Keratinocyte (primary cell): ENCODE results near the gene PCGF3. TPM values are rescaled to one million over a fixed set of nuclear protein-coding genes. Genes with fewer than 3 reads are reported as not detected.

Experiments
- DNase-seq: peaks from one replicate; pipeline ENCODE4 v3.0.0-alpha.2; 2011; ENCODE audit warnings: low read depth, missing footprints, low spot score
- FAIRE-seq: peaks from 2 replicates; lab custom pipeline; 2011; peaks lifted over from hg19 to GRCh38; lab: Jason Lieb, UNC
- H2AFZ ChIP-seq: 2 replicates; pipeline ENCODE4 v1.6.0; 2012; ENCODE audit warnings: low read length, control low read depth, inconsistent platforms; ENCODE audit not compliant: control insufficient read depth
- H3K27ac ChIP-seq: 2 replicates; pipeline ENCODE4 v1.5.1; 2011; ENCODE audit warnings: low read length; ENCODE audit not compliant: control insufficient read depth, insufficient read depth
- H3K27me3 ChIP-seq: 3 replicates; pipeline ENCODE4 v1.6.0; 2011; ENCODE audit warnings: low read length; ENCODE audit not compliant: control insufficient read depth, insufficient read depth; ENCODE audit errors: extremely low read depth
- H3K36me3 ChIP-seq, 2 experiments: 2 replicates in 1 of 2; 3 replicates in 1 of 2; pipeline ENCODE4 v1.5.1; 2011; ENCODE audit warnings: low read length in 2 of 2, mild to moderate bottlenecking in 1 of 2; ENCODE audit not compliant: control insufficient read depth in 2 of 2, insufficient read depth in 2 of 2; ENCODE audit errors: extremely low read depth in 1 of 2
- H3K4me1 ChIP-seq: 3 replicates; pipeline ENCODE4 v1.5.1; 2011; ENCODE audit warnings: low read length; ENCODE audit not compliant: control insufficient read depth, insufficient read depth; ENCODE audit errors: extremely low read depth
- H3K4me2 ChIP-seq: 3 replicates; pipeline ENCODE4 v1.6.0; 2011; ENCODE audit warnings: low read depth, low read length; ENCODE audit not compliant: control insufficient read depth, insufficient read depth; ENCODE audit errors: extremely low read depth
- H3K4me3 ChIP-seq, 3 experiments: fragments of 200-600 bp in 1 of 3; sonication (generic) in 1 of 3; 2 replicates in 2 of 3; 3 replicates in 1 of 3; pipeline ENCODE4 v1.5.1; 2011 to 2016; ENCODE audit warnings: low read length in 3 of 3, mild to moderate bottlenecking in 3 of 3, control low read depth in 2 of 3, inconsistent platforms in 1 of 3, low read depth in 1 of 3, mixed read lengths in 1 of 3, mixed run types in 1 of 3, moderate library complexity in 1 of 3; ENCODE audit not compliant: control insufficient read depth in 2 of 3, insufficient read depth in 2 of 3; ENCODE audit errors: extremely low read depth in 1 of 3
- H3K79me2 ChIP-seq: 2 replicates; pipeline ENCODE4 v1.6.0; 2012; ENCODE audit warnings: low read length; ENCODE audit not compliant: control insufficient read depth, insufficient read depth
- H3K9ac ChIP-seq: 3 replicates; pipeline ENCODE4 v1.6.0; 2011; ENCODE audit warnings: low read length; ENCODE audit not compliant: control insufficient read depth, insufficient read depth; ENCODE audit errors: extremely low read depth
- H3K9me1 ChIP-seq: 3 replicates; pipeline ENCODE4 v1.6.0; 2011; ENCODE audit warnings: low read length; ENCODE audit not compliant: control insufficient read depth, insufficient read depth; ENCODE audit errors: extremely low read depth
- H3K9me3 ChIP-seq: 2 replicates; pipeline ENCODE4 v1.5.1; 2012; ENCODE audit warnings: low read depth, low read length; ENCODE audit not compliant: control insufficient read depth
- H4K20me1 ChIP-seq: 3 replicates; pipeline ENCODE4 v1.6.0; 2011; ENCODE audit warnings: low read length; ENCODE audit not compliant: control insufficient read depth, insufficient read depth; ENCODE audit errors: extremely low read depth
- EZH2 ChIP-seq: IDR thresholded peaks from one replicate; pipeline ENCODE4 v1.6.1; 2012; ENCODE audit warnings: inconsistent platforms, mild to moderate bottlenecking, low read length, moderate library complexity
- dilution Hi-C: fragments of 300-500 bp; cut with MboI; formaldehyde crosslinking; loops from one replicate; pipeline ENCODE4 v1.7.0; 2020; ENCODE audit warnings: low sequenced_read_pairs; ENCODE audit not compliant: extremely low pct_ligation_motif_present
- polyA plus RNA-seq, 5 experiments: library from polyadenylated mRNA; depleted of rRNA in 3 of 5; stranded (reverse) in 3 of 5; stranded (forward) in 1 of 5; unstranded in 1 of 5; fragments of >200 nt; gene quantifications; 1 replicate in 1 of 5; 2 replicates in 3 of 5; 3 replicates in 1 of 5; pipeline versions ENCODE4 v1.2.1 to v1.2.3, GENCODE V29; 2011 to 2012; ENCODE audit warnings: missing spikeins in 2 of 5, low read depth in 1 of 5, low replicate concordance in 1 of 5
- TF ChIP-seq, protein P1 (sequence below), 3 experiments: IDR thresholded peaks in 1 of 3; conservative IDR thresholded peaks in 1 of 3; optimal IDR thresholded peaks in 1 of 3; 2 replicates in 2 of 3; 3 replicates in 1 of 3; pipeline versions ENCODE3 to v1.5.1; 2011; ENCODE audit warnings: low read length in 3 of 3, mild to moderate bottlenecking in 3 of 3, moderate library complexity in 2 of 3, control low read depth in 1 of 3, inconsistent platforms in 1 of 3; ENCODE audit not compliant: insufficient read depth in 2 of 3; ENCODE audit errors: extremely low read depth in 1 of 3

The PCGF3 gene
- polyA plus RNA-seq, 1 donor (not counting 4 experiments of a cell fraction or from before 2014, with no cell fraction given), result 40.1 TPM

DNA sequence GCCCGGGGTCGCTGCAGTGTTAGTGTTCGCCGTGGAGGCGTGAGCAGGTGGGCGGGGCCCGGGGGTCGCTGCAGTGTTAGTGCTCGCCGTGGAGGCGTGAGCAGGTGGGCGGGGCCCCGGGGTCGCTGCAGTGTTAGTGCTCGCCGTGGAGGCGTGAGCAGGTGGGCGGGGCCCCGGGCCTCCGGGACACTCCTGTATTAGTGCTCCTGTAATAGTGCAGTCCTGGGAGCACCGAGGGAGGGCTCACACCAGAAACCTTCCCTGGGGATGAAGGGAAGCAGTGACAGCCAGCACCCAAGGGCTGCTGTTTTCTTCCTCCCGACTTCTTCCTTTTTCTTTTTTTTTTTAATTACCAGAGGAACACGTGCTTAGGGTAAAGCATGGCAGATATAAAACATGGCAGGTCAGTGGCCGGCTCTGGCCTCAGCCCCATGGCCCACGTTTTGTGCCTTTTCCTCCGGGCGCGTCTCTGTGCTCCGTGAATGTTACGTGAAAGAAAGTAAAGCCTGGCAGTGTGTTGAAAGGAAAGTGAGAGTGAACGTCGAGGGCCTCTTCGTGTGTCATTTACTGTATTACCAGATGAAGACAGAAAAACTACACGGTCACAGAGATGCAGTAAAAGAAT is 42.0 kb downstream of the PCGF3 start:
- FAIRE-seq (no peak), DNase-seq (no peak)
- H4K20me1 ChIP-seq, result peaks cover 7% of the 10 kb centered on the region
- peaks cover 24% of the 10 kb centered on the region for H3K79me2 ChIP-seq
- no peaks in the 10 kb centered on the region for H3K4me1 ChIP-seq
- peaks cover 9 to 16% of the 10 kb centered on the region in 2 experiments for H3K36me3 ChIP-seq
- no peak overlapping the region for H3K4me2 ChIP-seq
- no peaks in the 10 kb centered on the region for H3K9me3 ChIP-seq
- no peaks in the 10 kb centered on the region for H3K27me3 ChIP-seq
- dilution Hi-C loops, result no loop called here
- TF ChIP-seq, protein P1, sequence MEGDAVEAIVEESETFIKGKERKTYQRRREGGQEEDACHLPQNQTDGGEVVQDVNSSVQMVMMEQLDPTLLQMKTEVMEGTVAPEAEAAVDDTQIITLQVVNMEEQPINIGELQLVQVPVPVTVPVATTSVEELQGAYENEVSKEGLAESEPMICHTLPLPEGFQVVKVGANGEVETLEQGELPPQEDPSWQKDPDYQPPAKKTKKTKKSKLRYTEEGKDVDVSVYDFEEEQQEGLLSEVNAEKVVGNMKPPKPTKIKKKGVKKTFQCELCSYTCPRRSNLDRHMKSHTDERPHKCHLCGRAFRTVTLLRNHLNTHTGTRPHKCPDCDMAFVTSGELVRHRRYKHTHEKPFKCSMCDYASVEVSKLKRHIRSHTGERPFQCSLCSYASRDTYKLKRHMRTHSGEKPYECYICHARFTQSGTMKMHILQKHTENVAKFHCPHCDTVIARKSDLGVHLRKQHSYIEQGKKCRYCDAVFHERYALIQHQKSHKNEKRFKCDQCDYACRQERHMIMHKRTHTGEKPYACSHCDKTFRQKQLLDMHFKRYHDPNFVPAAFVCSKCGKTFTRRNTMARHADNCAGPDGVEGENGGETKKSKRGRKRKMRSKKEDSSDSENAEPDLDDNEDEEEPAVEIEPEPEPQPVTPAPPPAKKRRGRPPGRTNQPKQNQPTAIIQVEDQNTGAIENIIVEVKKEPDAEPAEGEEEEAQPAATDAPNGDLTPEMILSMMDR (optimal IDR thresholded peaks at IDR 0.05 in 1 of 3, IDR thresholded peaks at IDR 0.05 in 1 of 3, conservative IDR thresholded peaks at IDR 0.05 in 1 of 3; ENCODE audit: extremely low read depth in 1 of 3, insufficient read depth in 2 of 3, low read length in 3 of 3), result no peak
- no peak for TF ChIP-seq EZH2
- no peak overlapping the region for H3K27ac ChIP-seq
- H3K9me1 ChIP-seq, result no peaks in the 10 kb centered on the region
- H3K9ac ChIP-seq, result no peak overlapping the region
- no peak overlapping the region for H3K4me3 ChIP-seq
- no peak overlapping the region for H2AFZ ChIP-seq

DNA sequence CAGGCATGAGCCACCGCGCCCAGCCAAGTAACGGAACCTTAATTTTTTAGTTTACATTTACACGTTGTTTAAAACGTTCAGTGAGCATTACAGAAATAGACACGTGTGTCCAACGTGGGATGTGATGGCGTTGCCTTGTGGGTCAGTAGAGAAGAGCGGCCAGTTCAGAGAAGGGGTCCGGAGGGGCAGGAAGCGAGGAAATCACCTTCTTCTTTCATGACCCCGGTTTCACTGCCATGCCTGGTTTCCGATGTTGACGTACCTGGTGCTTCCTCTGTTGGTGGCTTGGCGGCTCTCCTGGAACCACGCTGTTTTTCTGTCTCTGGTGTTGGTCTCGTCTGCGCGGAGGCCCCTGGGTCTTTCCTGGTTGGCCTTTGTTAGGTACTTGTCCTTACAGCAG is 42.8 kb downstream of the PCGF3 start:
- Histone ChIP-seq H3K36me3 (peaks cover 9 to 20% of the 10 kb centered on the region in 2 experiments), H3K4me2 (no peak overlapping the region), H3K4me1 (no peaks in the 10 kb centered on the region), H3K9me3 (no peaks in the 10 kb centered on the region), H3K9me1 (no peaks in the 10 kb centered on the region), H2AFZ (no peak overlapping the region), H3K27me3 (no peaks in the 10 kb centered on the region), H3K27ac (no peak overlapping the region), H3K4me3 (no peak overlapping the region), H3K79me2 (peaks cover 24% of the 10 kb centered on the region), H4K20me1 (peaks cover 2% of the 10 kb centered on the region), H3K9ac (no peak overlapping the region)
- FAIRE-seq, result no peak
- dilution Hi-C loops, result no loop called here
- no peak for DNase-seq
- TF ChIP-seq EZH2, result no peak
- TF ChIP-seq, protein P1 (optimal IDR thresholded peaks at IDR 0.05 in 1 of 3, IDR thresholded peaks at IDR 0.05 in 1 of 3, conservative IDR thresholded peaks at IDR 0.05 in 1 of 3; ENCODE audit: extremely low read depth in 1 of 3, insufficient read depth in 2 of 3, low read length in 3 of 3), result no peak
